HEK293T (cell line): ENCODE measurements around the gene SNRPE.

Experiments used
- CTCF ChIA-PET: fragments of 350-600 bp; formaldehyde crosslinking; extraction: SDS; loops from one replicate; lab custom pipeline; 2021; ENCODE audit warnings: antibody characterized with exemption, inconsistent platforms; lab: Yijun Ruan, JAX
- POLR2A ChIA-PET: fragments of 350-600 bp; formaldehyde crosslinking; extraction: SDS; loops from one replicate; lab custom pipeline; 2020; ENCODE audit warnings: antibody characterized with exemption, inconsistent platforms; lab: Yijun Ruan, JAX
- DNase-seq: peaks from one replicate; pipeline ENCODE4 v3.0.0; 2012; ENCODE audit warnings: mixed read lengths; ENCODE audit errors: extremely low spot score
- ARNT ChIP-seq: fragments of 450-650 bp; IDR thresholded peaks from 2 replicates; pipeline ENCODE4 v1.6.1; 2017; ENCODE audit warnings: mild to moderate bottlenecking
- BHLHE40 ChIP-seq: fragments of 450-650 bp; IDR thresholded peaks from 2 replicates; pipeline ENCODE4 v1.6.1; 2016; ENCODE audit warnings: mild to moderate bottlenecking, moderate library complexity, borderline replicate concordance
- CTBP1 ChIP-seq: fragments of 450-650 bp; IDR thresholded peaks from 2 replicates; pipeline ENCODE4 v1.6.1; 2016; ENCODE audit warnings: borderline replicate concordance
- ELF4 ChIP-seq: fragments of 450-650 bp; IDR thresholded peaks from 2 replicates; pipeline ENCODE4 v1.6.1; 2017; ENCODE audit warnings: antibody characterized with exemption
- FOXA1 ChIP-seq: fragments of 450-650 bp; IDR thresholded peaks from 2 replicates; pipeline ENCODE4 v1.6.1; 2016; ENCODE audit warnings: mild to moderate bottlenecking
- FOXK2 ChIP-seq: fragments of 450-650 bp; IDR thresholded peaks from 2 replicates; pipeline ENCODE4 v1.6.1; 2016; ENCODE audit warnings: mild to moderate bottlenecking
- FOXM1 ChIP-seq: fragments of 450-650 bp; IDR thresholded peaks from 2 replicates; pipeline ENCODE4 v1.6.1; 2017; ENCODE audit warnings: mild to moderate bottlenecking, borderline replicate concordance
- HDGF ChIP-seq: fragments of 450-650 bp; IDR thresholded peaks from 2 replicates; pipeline ENCODE4 v1.6.1; 2017; ENCODE audit warnings: antibody characterized with exemption, borderline replicate concordance
- L3MBTL2 ChIP-seq: fragments of 450-650 bp; conservative IDR thresholded peaks from 2 replicates; pipeline ENCODE4 v1.6.1; 2016; ENCODE audit warnings: mild to moderate bottlenecking
- LEF1 ChIP-seq: fragments of 450-650 bp; IDR thresholded peaks from 2 replicates; pipeline ENCODE4 v1.6.1; 2017; ENCODE audit warnings: mild to moderate bottlenecking, borderline replicate concordance
- NFRKB ChIP-seq: fragments of 450-650 bp; IDR thresholded peaks from 2 replicates; pipeline ENCODE4 v1.6.1; 2016; ENCODE audit warnings: mild to moderate bottlenecking, moderate library complexity
- SP1 ChIP-seq: fragments of 450-650 bp; IDR thresholded peaks from 2 replicates; pipeline ENCODE4 v1.6.1; 2017
- SUZ12 ChIP-seq: fragments of 450-650 bp; IDR thresholded peaks from 2 replicates; pipeline ENCODE4 v1.6.1; 2016; ENCODE audit warnings: mild to moderate bottlenecking
- TARDBP ChIP-seq: fragments of 450-650 bp; IDR thresholded peaks from 2 replicates; pipeline ENCODE4 v1.6.1; 2016
- ZNF384 ChIP-seq: fragments of 450-650 bp; IDR thresholded peaks from 2 replicates; pipeline ENCODE4 v1.6.1; 2016
- TF ChIP-seq, protein P1 (sequence below): fragments of 450-650 bp; IDR thresholded peaks from 2 replicates; pipeline ENCODE4 v1.6.1; 2016

The SNRPE gene

DNA sequence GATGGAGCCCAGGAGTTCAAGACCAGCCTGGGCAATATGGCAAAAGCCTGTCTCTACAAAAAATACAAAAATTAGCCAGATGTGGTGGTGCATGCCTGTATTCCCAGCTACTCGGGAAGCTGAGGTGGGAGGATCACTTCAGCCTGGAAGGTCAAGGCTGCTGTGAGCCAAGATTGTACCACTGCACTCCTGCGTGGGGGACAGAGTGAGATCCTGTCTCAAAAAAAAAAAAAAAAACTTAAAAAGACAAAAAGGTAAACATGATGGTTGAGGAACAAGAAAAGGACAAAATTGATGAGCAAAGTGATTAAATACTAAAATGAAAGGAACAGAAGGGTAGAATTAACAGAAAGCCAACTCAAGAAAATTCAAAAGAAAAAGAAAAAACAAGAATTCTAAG is 30.6 kb downstream of the SNRPE start:
- TF ChIP-seq L3MBTL2 (no peak), LEF1 (no peak), NFRKB (no peak), SUZ12 (no peak), ELF4 (no peak), HDGF (no peak), FOXA1 (no peak)
- TF ChIP-seq, protein P1, sequence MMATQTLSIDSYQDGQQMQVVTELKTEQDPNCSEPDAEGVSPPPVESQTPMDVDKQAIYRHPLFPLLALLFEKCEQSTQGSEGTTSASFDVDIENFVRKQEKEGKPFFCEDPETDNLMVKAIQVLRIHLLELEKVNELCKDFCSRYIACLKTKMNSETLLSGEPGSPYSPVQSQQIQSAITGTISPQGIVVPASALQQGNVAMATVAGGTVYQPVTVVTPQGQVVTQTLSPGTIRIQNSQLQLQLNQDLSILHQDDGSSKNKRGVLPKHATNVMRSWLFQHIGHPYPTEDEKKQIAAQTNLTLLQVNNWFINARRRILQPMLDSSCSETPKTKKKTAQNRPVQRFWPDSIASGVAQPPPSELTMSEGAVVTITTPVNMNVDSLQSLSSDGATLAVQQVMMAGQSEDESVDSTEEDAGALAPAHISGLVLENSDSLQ: no peak
- POLR2A ChIA-PET: no interaction called here
- DNase-seq: no peak
- CTCF ChIA-PET: no interaction called here

DNA sequence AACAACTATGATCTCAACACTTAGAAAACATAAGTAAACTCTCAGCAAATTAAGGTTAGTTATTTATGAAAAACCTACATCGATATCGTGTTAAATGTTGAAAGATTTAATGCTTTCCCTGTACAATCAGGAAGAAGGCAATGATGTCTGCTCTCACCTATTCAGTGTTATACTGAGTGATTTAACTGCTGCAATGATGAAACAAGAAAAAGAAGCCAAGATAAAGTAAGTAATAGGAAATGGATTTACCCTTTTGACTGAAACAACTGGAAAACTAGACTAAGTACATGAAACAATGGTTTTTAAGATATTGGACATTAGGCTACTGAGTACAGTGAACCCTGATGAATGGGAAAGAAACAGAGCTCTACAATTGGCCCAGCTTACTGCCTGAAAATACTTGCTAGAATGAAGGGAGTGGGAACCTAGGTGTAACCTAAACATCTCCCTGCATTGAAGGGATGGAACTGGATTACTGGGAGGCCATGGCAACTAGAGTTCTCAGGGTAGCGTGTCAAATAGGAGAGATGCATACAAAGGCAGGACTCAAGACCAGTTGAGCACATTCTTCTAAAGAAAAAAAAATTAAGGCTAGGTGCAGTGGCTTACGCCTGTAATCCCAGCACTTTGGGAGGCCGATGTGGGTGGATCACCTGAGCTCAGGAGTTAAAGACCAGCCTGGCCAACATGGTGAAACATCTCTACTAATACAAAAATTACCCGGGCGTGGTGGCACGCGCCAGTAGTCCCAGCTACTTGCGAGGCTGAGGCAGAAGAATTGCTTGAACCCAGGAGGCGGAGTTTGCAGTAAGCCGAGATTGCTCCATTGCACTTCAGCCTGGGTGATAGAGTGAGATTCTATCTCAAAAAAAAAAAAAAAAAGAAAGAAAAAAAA is 37.3 kb downstream of the SNRPE start:
- no peak for DNase-seq
- POLR2A ChIA-PET: no interaction called here
- TF ChIP-seq BHLHE40: no peak
- no peak for TF ChIP-seq ZNF384
- TF ChIP-seq L3MBTL2: no peak
- TF ChIP-seq NFRKB: no peak
- TF ChIP-seq CTBP1: no peak
- TF ChIP-seq SP1: no peak
- TF ChIP-seq ARNT: no peak
- no peak for TF ChIP-seq ELF4
- TF ChIP-seq HDGF: no peak
- TF ChIP-seq FOXA1: no peak
- TF ChIP-seq, protein P1: no peak
- TF ChIP-seq SUZ12: no peak
- no peak for TF ChIP-seq FOXM1
- no peak for TF ChIP-seq LEF1
- TF ChIP-seq TARDBP: no peak
- TF ChIP-seq FOXK2: no peak
- CTCF ChIA-PET: interaction anchor here (0.6 kb wide), 1 partner anchor 17 kb away, joined by 4 read pairs; no protein-coding TSS in a partner anchor

DNA sequence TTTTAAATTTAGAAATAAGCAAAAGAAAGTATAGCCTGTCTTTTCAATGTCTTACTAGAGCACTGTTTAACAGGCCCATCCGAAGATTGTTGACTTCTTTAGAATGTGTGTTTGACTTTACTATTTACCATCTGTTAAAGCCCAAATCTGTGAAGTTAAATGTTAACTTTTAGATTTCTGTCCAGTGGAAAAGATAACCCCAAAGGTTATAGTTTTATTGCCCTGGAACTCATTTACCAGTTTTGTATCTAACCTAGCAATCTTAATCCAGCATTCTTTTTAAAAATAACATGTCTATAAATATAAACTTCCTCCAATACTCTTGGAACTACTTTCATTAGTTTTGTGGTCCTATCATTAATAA is 37.9 kb downstream of the SNRPE start:
- TF ChIP-seq SUZ12: no peak
- no peak for TF ChIP-seq SP1
- TF ChIP-seq ZNF384: no peak
- no peak for TF ChIP-seq NFRKB
- no peak for TF ChIP-seq L3MBTL2
- no peak for TF ChIP-seq HDGF
- no peak for TF ChIP-seq LEF1
- TF ChIP-seq ELF4: no peak
- TF ChIP-seq ARNT: no peak
- TF ChIP-seq TARDBP: no peak
- TF ChIP-seq BHLHE40: no peak
- no peak for TF ChIP-seq FOXK2
- TF ChIP-seq, protein P1: no peak
- TF ChIP-seq FOXM1: no peak
- no peak for TF ChIP-seq CTBP1
- no peak for TF ChIP-seq FOXA1
- POLR2A ChIA-PET: no interaction called here
- no peak for DNase-seq
- CTCF ChIA-PET: no interaction called here

DNA sequence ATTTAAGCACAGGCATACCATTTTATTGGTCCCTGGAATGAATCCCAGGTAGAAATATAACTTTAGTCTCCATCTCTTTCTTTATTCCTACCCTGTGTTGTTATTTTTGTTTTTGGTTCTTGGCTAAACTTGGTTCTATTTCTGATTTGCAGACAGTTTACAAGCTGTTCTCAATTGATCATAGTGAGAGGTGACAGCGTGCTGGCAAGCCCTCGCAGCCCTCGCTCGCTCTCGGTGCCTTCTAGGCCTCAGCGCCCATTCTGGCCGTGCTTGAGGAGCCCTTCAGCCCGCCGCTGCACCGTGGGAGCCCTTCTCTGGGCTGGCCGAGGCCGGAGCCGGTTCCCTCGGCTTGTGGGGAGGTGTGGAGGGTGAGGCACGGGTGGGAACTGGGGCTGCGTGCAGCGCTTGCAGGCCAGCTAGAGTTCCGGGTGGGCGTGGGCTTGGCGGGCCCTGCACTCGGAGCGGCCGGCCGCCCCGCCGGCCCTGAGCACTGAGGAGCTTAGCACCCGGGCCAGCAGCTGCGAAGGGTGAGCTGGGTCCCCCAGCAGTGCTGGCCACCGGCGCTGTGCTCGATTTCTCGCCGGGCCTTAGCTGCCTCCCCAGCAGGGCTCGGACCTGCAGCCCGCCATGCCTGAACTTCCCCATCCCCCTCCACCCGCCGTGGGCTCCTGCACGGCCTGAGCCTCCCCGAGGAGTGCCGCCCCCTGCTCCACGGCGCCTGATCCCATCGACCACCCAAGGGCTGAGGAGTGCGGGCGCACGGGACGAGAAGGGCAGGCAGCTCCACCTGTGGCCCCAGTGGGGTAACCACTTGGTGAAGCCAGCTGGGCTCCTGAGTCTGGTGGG is 38.7 kb downstream of the SNRPE start:
- ChIA-PET POLR2A (no interaction called here), CTCF (no interaction called here)
- DNase-seq: no peak
- TF ChIP-seq, protein P1: no peak
- no peak for TF ChIP-seq FOXK2
- TF ChIP-seq CTBP1: no peak
- no peak for TF ChIP-seq BHLHE40
- no peak for TF ChIP-seq SP1
- no peak for TF ChIP-seq ELF4
- no peak for TF ChIP-seq HDGF
- no peak for TF ChIP-seq TARDBP
- no peak for TF ChIP-seq ARNT
- no peak for TF ChIP-seq LEF1

DNA sequence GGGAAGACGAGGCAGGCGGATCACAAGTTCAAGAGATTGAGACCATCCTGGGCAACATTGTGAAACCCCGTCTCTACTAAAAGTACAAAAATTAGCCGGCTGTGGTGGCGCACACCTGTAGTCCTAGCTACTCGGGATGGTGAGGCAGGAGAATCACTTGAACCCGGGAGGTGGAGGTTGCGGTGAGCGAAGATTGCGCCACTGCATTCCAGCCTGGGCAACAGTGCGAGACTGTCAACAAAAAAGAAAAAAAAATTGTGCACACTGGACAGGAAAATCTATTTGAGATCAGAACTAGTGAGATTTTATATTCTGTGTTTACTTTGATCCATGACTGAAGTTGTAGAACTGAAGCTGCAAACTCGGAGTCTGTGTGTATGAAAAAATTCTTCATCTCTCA is 40.2 kb downstream of the SNRPE start:
- no peak for TF ChIP-seq SP1
- TF ChIP-seq ZNF384: no peak
- no peak for TF ChIP-seq L3MBTL2
- no peak for TF ChIP-seq NFRKB
- no peak for TF ChIP-seq FOXK2
- TF ChIP-seq HDGF: no peak
- no peak for TF ChIP-seq LEF1
- TF ChIP-seq TARDBP: no peak
- no peak for TF ChIP-seq FOXA1
- TF ChIP-seq FOXM1: no peak
- no peak for TF ChIP-seq BHLHE40
- no peak for TF ChIP-seq SUZ12
- no peak for TF ChIP-seq ELF4
- TF ChIP-seq ARNT: no peak
- CTCF ChIA-PET: no interaction called here
- POLR2A ChIA-PET: no interaction called here
- DNase-seq: no peak
